Measurements from ENCODE around the gene CDC42EP4.

CDC42EP4 gene

GRCh38 chr17:73308017-73308823, 3.6 kb downstream of the CDC42EP4 start (continued):
- TF ChIP-seq ZNF580 (tag by site-specific recombination; IDR thresholded peaks at IDR 0.05) (no peak), ZNF239 (tag by site-specific recombination; IDR thresholded peaks at IDR 0.05) (no peak), YY2 (tag by site-specific recombination; IDR thresholded peaks at IDR 0.05) (no peak), ZNF776 (tag by site-specific recombination; IDR thresholded peaks at IDR 0.05; ENCODE audit: borderline replicate concordance) (no peak), ZNF292 (tag by site-specific recombination; IDR thresholded peaks at IDR 0.05; ENCODE audit: borderline replicate concordance, low read depth) (no peak), ZSCAN16 (tag by site-specific recombination; IDR thresholded peaks at IDR 0.05) (no peak), ZXDB (tag by site-specific recombination; IDR thresholded peaks at IDR 0.05) (peak; percentile 37), ZNF747 (tag by site-specific recombination; IDR thresholded peaks at IDR 0.05) (no peak), ZNF121 (tag by site-specific recombination; IDR thresholded peaks at IDR 0.05) (no peak), ZBTB17 (tag by site-specific recombination; IDR thresholded peaks at IDR 0.05) (0 out of 2 replicates have a peak, but pooled peaks have one; percentile 53), CTCF (tag by site-specific recombination; IDR thresholded peaks at IDR 0.05) (no peak), ZNF341 (tag by site-specific recombination; IDR thresholded peaks at IDR 0.05; ENCODE audit: low read depth) (peak; percentile 70), ZNF266 (tag by site-specific recombination; IDR thresholded peaks at IDR 0.05; ENCODE audit: low read depth) (no peak), ZEB2 (tag by site-specific recombination; IDR thresholded peaks at IDR 0.05) (0 out of 2 replicates have a peak, but pooled peaks have one; percentile 23), ZNF658 (tag by site-specific recombination; IDR thresholded peaks at IDR 0.05) (no peak), ZNF302 (tag by site-specific recombination; IDR thresholded peaks at IDR 0.05; ENCODE audit: low read depth) (no peak), ZNF426 (tag by site-specific recombination; IDR thresholded peaks at IDR 0.05) (no peak), TRIM28 (IDR thresholded peaks at IDR 0.05; ENCODE audit: borderline replicate concordance, low read length) (no peak), WT1 (tag by site-specific recombination; IDR thresholded peaks at IDR 0.05) (no peak), ZBTB1 (tag by site-specific recombination; IDR thresholded peaks at IDR 0.05) (no peak), ZBTB20 (tag by site-specific recombination; IDR thresholded peaks at IDR 0.05) (no peak; the same call in 1 of the 2 replicates), ZNF521 (tag by site-specific recombination; IDR thresholded peaks at IDR 0.05) (no peak), ZNF600 (tag by site-specific recombination; IDR thresholded peaks at IDR 0.05) (peak; percentile 90), SP3 (tag by site-specific recombination; IDR thresholded peaks at IDR 0.05) (no peak), ZNF146 (tag by site-specific recombination; IDR thresholded peaks at IDR 0.05) (no peak), ZNF157 (tag by site-specific recombination; IDR thresholded peaks at IDR 0.05) (no peak), ZNF184 (tag by site-specific recombination; IDR thresholded peaks at IDR 0.05) (no peak), AEBP2 (tag by site-specific recombination; IDR thresholded peaks at IDR 0.05; ENCODE audit: borderline replicate concordance) (no peak), ZNF585B (tag by site-specific recombination; IDR thresholded peaks at IDR 0.05) (no peak), ZBTB8A (tag by site-specific recombination; IDR thresholded peaks at IDR 0.05) (peak; percentile 44; the same call in 1 of the 2 replicates)
- TF ChIP-seq, protein P1, sequence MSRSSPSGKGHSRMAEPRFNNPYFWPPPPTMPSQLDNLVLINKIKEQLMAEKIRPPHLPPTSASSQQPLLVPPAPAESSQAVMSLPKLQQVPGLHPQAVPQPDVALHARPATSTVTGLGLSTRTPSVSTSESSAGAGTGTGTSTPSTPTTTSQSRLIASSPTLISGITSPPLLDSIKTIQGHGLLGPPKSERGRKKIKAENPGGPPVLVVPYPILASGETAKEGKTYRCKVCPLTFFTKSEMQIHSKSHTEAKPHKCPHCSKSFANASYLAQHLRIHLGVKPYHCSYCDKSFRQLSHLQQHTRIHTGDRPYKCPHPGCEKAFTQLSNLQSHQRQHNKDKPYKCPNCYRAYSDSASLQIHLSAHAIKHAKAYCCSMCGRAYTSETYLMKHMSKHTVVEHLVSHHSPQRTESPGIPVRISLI (tag by site-specific recombination; IDR thresholded peaks at IDR 0.05) = no peak
- TF ChIP-seq, protein P2, sequence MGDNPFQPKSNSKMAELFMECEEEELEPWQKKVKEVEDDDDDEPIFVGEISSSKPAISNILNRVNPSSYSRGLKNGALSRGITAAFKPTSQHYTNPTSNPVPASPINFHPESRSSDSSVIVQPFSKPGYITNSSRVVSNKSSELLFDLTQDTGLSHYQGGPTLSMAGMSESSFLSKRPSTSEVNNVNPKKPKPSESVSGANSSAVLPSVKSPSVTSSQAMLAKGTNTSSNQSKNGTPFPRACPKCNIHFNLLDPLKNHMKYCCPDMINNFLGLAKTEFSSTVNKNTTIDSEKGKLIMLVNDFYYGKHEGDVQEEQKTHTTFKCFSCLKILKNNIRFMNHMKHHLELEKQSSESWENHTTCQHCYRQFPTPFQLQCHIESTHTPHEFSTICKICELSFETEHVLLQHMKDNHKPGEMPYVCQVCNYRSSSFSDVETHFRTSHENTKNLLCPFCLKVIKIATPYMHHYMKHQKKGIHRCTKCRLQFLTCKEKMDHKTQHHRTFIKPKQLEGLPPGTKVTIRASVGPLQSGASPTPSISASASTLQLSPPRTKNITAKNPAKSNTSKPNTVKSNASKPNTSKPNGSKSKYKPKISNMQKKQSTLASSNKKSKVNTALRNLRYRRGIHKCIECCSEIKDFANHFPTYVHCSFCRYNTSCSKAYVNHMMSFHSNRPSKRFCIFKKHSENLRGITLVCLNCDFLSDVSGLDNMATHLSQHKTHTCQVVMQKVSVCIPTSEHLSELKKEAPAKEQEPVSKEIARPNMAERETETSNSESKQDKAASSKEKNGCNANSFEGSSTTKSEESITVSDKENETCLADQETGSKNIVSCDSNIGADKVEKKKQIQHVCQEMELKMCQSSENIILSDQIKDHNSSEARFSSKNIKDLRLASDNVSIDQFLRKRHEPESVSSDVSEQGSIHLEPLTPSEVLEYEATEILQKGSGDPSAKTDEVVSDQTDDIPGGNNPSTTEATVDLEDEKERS (tag by site-specific recombination; IDR thresholded peaks at IDR 0.05) = no peak

Measured in HEK293 (cell line).